ENCODE data around the gene DCST1.

DCST1 gene

DNA sequence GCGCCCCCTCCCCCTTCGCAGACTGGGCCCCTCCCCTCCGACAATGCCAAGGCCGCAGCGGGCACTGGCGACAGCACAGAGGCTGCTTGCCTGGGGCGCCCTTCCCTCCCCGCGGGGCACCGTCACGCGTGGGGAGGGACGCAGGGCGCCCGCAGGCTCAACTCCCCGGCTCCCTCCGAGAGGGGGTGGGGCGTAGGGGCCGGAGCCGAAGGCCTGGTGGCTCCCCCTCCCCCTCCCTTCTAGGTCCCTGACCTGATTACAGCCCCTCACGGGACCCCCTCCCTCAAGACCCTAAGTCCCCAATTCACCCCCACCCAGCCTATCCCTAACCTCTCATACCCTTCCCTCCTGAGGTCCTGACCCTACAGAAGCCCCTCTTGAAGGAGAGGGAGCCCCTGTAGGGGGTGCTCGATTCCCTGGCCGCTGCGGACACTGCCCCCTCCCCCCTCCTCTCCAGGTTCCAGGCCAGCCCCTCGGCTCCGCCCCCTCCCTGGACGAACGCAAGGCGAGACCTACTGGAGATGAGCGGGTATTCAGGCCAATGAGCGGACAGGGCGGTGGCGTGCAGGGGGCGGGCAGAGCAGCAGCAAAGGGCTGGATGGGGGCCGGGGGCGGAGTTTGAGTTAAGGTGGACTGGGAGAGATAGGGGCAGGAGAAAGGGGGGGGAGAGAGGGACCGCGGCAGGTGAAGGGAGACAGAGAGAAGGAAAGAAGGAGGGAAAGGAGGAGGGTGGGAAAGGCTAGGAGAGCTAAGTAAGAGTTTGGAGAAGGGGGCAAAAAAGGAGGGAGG lies 31.8 kb upstream of the DCST1 start:
- DNase-seq (ENCODE audit: low read depth), result peak; percentile 99
- H3K4me3 ChIP-seq (ENCODE audit: low read depth, low read length), result peak overlapping the region; percentile 84
- TF ChIP-seq CTCF (IDR thresholded peaks at IDR 0.05; ENCODE audit: insufficient read depth, low read depth, low read length, missing control alignments), result peak; percentile 47

DNA sequence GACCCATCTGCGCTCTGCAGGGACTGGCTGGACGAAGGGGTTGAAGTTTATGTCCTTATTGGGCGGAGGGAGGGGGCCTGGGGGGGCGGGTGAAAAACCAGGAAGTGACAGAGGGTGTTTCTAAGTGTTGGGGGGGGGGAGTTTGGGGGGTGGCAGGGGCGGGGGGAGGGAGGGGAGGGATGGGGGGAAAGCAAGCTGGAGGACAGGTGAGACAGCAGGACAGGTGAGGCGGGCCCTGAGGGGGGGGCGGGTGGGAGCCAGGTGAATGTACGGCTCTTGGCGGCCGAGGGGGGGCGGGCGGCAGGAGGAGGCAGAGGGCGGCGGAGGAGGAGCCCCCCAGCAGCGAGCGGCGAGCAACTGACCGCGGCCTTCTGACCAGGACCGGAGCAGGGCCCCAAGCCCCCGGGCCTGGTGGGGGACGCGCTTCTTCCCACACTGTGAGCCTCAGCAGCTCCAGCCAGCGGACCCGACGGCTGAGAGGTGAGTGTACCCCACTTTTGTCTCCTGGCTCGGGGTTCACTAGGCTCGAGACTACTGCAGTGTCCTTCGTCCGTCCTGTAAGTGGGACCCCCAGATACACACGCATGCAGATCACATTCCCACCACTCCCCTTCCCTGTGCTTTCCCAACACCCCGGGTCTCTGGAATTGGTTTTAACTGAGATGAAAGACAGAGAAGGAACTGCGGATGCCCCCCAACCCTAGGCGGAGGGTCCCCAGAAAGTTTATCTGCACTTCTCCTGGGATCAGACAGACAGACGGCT lies 31.0 kb upstream of the DCST1 start, which contains the start of gene ZBTB7B:
ZBTB7B (plus strand) TSS at position 339 of the 763 bp plus-strand sequence. CDS start 11,859 bp downstream, outside the sequence.
- peak; percentile 48 for DNase-seq (ENCODE audit: low read depth)
- TF ChIP-seq CTCF (IDR thresholded peaks at IDR 0.05; ENCODE audit: insufficient read depth, low read depth, low read length, missing control alignments), result no peak
- H3K4me3 ChIP-seq (ENCODE audit: low read depth, low read length), result peak within 1 kb of the TSS; percentile 84

GRCh38 chr1:155003227-155003765 lies 30.3 kb upstream of the DCST1 start:
- TF ChIP-seq CTCF (IDR thresholded peaks at IDR 0.05; ENCODE audit: insufficient read depth, low read depth, low read length, missing control alignments), result no peak
- peak overlapping the region; percentile 72 for H3K4me3 ChIP-seq (ENCODE audit: low read depth, low read length)
- DNase-seq (ENCODE audit: low read depth), result no peak

GRCh38 chr1:155003766-155004351 lies 29.8 kb upstream of the DCST1 start:
- H3K4me3 ChIP-seq (ENCODE audit: low read depth, low read length), result peak overlapping the region; percentile 72
- TF ChIP-seq CTCF (IDR thresholded peaks at IDR 0.05; ENCODE audit: insufficient read depth, low read depth, low read length, missing control alignments), result no peak
- DNase-seq (ENCODE audit: low read depth), result peak; percentile 86

DNA sequence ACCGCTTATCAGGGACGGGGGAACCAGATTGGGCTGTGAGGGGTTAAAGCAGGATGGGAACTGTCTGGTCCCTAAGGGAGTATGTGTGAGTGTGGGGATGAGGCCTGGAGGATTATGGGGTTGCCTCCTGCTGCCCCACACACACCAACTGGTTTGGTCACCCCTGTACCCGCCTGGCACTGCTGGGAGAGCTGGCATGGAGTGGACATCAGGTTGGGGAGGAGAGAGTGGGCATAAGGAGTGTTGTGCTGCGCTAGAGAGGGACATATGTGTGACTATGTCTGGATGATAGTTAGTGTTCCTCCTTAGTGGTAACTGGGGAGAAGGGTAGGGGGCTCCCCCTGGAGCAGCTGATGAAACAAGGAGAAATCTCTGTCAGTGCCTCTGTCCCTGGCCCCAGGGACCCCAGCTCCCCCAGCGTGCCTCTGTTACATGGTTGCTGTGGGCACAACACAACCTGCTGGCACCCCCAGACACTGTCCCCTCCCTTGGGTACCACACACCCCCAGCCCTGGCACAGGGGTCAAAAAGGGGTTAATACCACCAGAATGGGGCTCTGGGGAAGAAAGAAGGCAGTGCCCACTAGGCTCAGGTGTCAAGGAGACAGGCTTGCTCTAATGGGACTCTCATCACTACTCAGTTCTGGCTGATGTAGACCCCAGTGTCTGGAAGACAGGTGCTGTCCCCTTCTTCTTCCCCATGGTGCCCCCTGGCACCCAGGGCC lies 29.1 kb upstream of the DCST1 start:
- TF ChIP-seq CTCF (IDR thresholded peaks at IDR 0.05; ENCODE audit: insufficient read depth, low read depth, low read length, missing control alignments), result no peak
- H3K4me3 ChIP-seq (ENCODE audit: low read depth, low read length), result peak overlapping the region; percentile 72
- no peak for DNase-seq (ENCODE audit: low read depth)
